Measurements from ENCODE around the gene MAML3. TPM values are rescaled to one million over a fixed set of nuclear protein-coding genes. Genes with fewer than 3 reads are reported as not detected.
A peak's percentile ranks its signal among the peaks of the same experiment; 100 is the strongest.

Gene MAML3
- total RNA-seq, 1 donor from 2014 or later = 59.4 TPM

DNA sequence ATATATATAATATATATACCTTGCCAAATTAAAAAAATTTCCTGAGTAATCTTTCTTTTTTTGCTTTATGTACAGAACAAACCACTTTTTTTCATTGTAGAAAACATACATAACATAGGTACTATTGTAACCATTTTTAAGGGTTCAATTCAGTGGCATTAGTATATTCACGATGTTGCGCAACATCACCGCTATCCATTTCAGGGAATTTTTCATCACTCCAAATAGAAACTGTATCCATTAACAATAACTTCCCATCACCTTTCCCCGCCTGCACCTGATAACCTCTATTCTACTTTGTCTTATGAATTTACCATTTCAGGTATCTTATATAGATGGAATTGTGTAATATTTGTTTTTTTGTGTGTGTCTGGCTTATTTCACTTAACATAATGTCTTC is 363.7 kb downstream of the MAML3 start:
- Mint-ChIP-seq H3K27ac (ENCODE audit: unreplicated experiment) (no peak overlapping the region), H3K9me3 (ENCODE audit: unreplicated experiment) (peaks cover 25% of the 10 kb centered on the region), H3K27me3 (ENCODE audit: unreplicated experiment) (peaks cover 19% of the 10 kb centered on the region), H3K4me1 (ENCODE audit: low read depth, unreplicated experiment) (peaks cover 60% of the 10 kb centered on the region), H3K4me3 (ENCODE audit: unreplicated experiment) (no peak overlapping the region), H3K36me3 (ENCODE audit: unreplicated experiment) (peaks cover 3% of the 10 kb centered on the region)
- TF ChIP-seq, protein P1, sequence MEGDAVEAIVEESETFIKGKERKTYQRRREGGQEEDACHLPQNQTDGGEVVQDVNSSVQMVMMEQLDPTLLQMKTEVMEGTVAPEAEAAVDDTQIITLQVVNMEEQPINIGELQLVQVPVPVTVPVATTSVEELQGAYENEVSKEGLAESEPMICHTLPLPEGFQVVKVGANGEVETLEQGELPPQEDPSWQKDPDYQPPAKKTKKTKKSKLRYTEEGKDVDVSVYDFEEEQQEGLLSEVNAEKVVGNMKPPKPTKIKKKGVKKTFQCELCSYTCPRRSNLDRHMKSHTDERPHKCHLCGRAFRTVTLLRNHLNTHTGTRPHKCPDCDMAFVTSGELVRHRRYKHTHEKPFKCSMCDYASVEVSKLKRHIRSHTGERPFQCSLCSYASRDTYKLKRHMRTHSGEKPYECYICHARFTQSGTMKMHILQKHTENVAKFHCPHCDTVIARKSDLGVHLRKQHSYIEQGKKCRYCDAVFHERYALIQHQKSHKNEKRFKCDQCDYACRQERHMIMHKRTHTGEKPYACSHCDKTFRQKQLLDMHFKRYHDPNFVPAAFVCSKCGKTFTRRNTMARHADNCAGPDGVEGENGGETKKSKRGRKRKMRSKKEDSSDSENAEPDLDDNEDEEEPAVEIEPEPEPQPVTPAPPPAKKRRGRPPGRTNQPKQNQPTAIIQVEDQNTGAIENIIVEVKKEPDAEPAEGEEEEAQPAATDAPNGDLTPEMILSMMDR (IDR thresholded peaks at IDR 0.05; ENCODE audit: partially characterized antibody, unreplicated experiment) = no peak
- DNase-seq = no peak

DNA sequence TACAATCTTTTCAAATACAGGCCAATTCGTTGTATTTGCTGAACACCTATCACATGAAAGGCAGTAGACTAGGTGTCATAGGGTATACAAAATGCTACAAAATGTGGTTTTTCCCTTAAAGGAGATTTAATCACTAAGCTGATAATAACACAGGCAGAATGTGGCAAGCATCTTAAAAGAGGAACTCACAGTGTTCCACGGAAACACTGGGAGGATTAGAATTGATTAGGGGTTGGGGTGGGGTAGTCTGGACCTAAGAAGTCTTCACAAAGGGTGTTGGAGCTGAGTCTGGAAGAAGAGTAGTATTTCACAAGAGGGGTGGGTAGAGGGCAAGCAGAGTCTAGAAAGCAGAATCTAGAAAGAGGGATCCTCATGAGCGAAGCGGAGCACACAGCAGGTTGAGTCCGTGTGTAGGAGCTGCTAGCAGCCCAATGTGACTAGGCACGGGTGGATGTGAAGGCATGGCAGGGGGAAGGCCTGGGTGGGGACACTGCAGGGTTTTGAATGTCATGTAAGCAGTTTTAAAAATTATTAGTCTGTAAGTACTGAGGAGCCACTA is 364.8 kb downstream of the MAML3 start:
- Mint-ChIP-seq H3K27ac (ENCODE audit: unreplicated experiment) (no peak overlapping the region), H3K36me3 (ENCODE audit: unreplicated experiment) (peaks cover 8% of the 10 kb centered on the region), H3K4me1 (ENCODE audit: low read depth, unreplicated experiment) (peaks cover 58% of the 10 kb centered on the region), H3K27me3 (ENCODE audit: unreplicated experiment) (peaks cover 15% of the 10 kb centered on the region), H3K4me3 (ENCODE audit: unreplicated experiment) (no peak overlapping the region), H3K9me3 (ENCODE audit: unreplicated experiment) (peaks cover 28% of the 10 kb centered on the region)
- no peak for DNase-seq
- TF ChIP-seq, protein P1 (IDR thresholded peaks at IDR 0.05; ENCODE audit: partially characterized antibody, unreplicated experiment) = no peak

DNA sequence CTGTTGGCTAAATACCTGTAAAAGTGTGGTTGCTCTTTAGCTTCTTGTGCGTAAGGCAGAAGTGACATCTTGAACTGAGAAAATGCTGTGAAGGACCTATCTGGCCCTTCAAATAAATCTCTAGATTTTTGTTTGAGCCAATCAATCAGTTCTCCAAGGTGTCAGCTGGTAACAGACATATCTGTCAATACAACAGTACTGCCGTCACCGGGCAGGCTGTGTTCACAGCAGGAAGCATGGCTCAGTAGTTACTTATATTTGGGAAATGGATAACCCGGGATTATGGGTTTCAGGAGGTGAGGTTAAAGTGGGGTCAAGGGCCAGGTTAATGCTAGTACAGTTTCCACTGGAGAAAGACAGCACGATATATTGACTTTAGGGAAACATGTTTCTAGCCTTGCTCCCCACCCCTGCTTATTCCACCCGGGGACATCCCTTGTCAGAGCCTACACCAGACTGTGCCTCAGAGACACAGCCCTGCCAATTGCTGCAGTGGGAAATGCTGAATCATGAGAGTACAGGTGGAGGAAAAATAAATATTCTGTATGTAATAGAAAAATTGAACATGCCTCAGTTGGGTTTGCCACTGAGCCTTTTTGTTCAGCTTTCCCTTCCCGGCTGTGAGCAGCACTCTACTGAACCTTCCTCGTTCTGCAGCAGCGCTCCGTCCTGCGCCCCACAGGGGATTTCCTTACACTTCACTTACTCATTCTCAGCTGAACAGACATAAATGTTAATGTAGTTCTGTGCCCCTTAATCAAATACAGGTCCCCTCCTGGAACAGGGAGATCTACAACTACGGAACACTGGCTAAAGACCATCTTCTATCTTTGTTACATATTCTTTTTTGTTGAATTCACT is 367.3 kb downstream of the MAML3 start:
- Mint-ChIP-seq H3K27ac (ENCODE audit: unreplicated experiment) (peak overlapping the region; percentile 99), H3K4me3 (ENCODE audit: unreplicated experiment) (peak overlapping the region; percentile 76), H3K4me1 (ENCODE audit: low read depth, unreplicated experiment) (peaks cover 64% of the 10 kb centered on the region), H3K27me3 (ENCODE audit: unreplicated experiment) (peaks cover 18% of the 10 kb centered on the region), H3K36me3 (ENCODE audit: unreplicated experiment) (peaks cover 8% of the 10 kb centered on the region), H3K9me3 (ENCODE audit: unreplicated experiment) (peaks cover 38% of the 10 kb centered on the region)
- TF ChIP-seq, protein P1 (IDR thresholded peaks at IDR 0.05; ENCODE audit: partially characterized antibody, unreplicated experiment) = no peak
- DNase-seq = peak; percentile 58

DNA sequence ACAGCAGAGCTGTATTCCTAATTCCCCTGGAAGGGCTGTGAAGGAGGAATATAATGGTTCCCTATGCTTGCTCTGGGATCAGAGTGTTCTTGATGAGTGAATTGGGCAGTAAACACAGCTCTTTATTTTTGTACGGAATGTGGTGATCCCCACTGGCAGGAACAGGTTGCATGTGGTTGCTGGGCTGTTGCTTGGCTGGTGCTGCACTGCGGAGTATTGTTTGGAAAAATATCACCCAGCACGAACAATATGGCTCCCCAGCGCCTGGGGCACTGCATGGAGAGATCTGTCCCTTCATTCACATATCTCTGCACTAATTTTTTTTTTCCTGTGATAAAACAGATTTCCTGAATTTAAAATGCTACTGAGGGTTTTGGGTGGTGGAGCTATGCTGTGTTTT is 368.6 kb downstream of the MAML3 start:
- TF ChIP-seq, protein P1 (IDR thresholded peaks at IDR 0.05; ENCODE audit: partially characterized antibody, unreplicated experiment) = no peak
- H3K36me3 Mint-ChIP-seq (ENCODE audit: unreplicated experiment) = peaks cover 8% of the 10 kb centered on the region
- DNase-seq = no peak
- H3K9me3 Mint-ChIP-seq (ENCODE audit: unreplicated experiment) = peaks cover 36% of the 10 kb centered on the region
- H3K4me3 Mint-ChIP-seq (ENCODE audit: unreplicated experiment) = peak overlapping the region; percentile 54
- peaks cover 17% of the 10 kb centered on the region for H3K27me3 Mint-ChIP-seq (ENCODE audit: unreplicated experiment)
- H3K4me1 Mint-ChIP-seq (ENCODE audit: low read depth, unreplicated experiment) = peaks cover 62% of the 10 kb centered on the region
- H3K27ac Mint-ChIP-seq (ENCODE audit: unreplicated experiment) = peak overlapping the region; percentile 99
